ENCODE measurements around the gene ABI3BP.

DNA sequence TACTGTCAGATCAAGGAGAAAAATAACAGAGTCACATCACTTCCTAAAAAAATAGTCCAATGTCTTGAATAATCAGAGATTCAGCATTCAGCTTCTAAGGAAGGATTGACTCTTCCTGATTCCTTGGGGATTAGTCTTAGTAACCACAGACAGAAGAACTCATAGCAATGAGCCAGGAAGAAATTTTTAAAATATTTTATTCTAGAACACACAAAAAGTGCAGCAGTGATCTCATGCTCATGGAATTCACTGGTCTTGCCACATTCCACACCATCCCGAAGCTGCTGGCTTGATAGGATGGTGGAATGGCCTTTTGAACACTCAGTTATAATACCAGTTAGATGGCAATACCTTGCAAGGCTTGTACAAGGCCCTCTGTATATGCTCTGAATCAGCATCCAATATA is 43.0 kb upstream of the ABI3BP start:
- TF ChIP-seq, protein P1, sequence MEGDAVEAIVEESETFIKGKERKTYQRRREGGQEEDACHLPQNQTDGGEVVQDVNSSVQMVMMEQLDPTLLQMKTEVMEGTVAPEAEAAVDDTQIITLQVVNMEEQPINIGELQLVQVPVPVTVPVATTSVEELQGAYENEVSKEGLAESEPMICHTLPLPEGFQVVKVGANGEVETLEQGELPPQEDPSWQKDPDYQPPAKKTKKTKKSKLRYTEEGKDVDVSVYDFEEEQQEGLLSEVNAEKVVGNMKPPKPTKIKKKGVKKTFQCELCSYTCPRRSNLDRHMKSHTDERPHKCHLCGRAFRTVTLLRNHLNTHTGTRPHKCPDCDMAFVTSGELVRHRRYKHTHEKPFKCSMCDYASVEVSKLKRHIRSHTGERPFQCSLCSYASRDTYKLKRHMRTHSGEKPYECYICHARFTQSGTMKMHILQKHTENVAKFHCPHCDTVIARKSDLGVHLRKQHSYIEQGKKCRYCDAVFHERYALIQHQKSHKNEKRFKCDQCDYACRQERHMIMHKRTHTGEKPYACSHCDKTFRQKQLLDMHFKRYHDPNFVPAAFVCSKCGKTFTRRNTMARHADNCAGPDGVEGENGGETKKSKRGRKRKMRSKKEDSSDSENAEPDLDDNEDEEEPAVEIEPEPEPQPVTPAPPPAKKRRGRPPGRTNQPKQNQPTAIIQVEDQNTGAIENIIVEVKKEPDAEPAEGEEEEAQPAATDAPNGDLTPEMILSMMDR (IDR thresholded peaks at IDR 0.05; ENCODE audit: insufficient read depth, low read depth, low read length) = no peak
- TF ChIP-seq EZH2 (IDR thresholded peaks at IDR 0.05; ENCODE audit: insufficient read depth, low read length) = no peak

Data from astrocyte (in vitro differentiated cells and primary cell).